IPS DF 6.9 (cell line): Measurements from ENCODE around the gene C15orf62.

Experiments
- DNase-seq: peaks from one replicate; pipeline ENCODE4 v3.0.0-alpha.2; 2013; ENCODE audit warnings: low read depth, low spot score
- H3K27ac ChIP-seq: one replicate; pipeline ENCODE4 v1.5.1; 2013; ENCODE audit warnings: low read length, control low read depth
- H3K27me3 ChIP-seq: 2 replicates; pipeline ENCODE4 v1.6.1; 2013; ENCODE audit warnings: mild to moderate bottlenecking, low read length; ENCODE audit not compliant: control insufficient read depth, insufficient read depth
- H3K36me3 ChIP-seq: 2 replicates; pipeline ENCODE4 v1.6.1; 2013; ENCODE audit warnings: low read length; ENCODE audit not compliant: control insufficient read depth, insufficient read depth
- H3K4me1 ChIP-seq: 2 replicates; pipeline ENCODE4 v1.6.1; 2013; ENCODE audit warnings: low read length; ENCODE audit not compliant: control insufficient read depth, insufficient read depth
- H3K4me3 ChIP-seq: 2 replicates; pipeline ENCODE4 v1.5.1; 2013; ENCODE audit warnings: mild to moderate bottlenecking, low read length
- H3K9me3 ChIP-seq: 2 replicates; pipeline ENCODE4 v1.6.1; 2013; ENCODE audit warnings: low read length, inconsistent platforms; ENCODE audit not compliant: control insufficient read depth, insufficient read depth
- WGBS: extraction: QIAGEN DNeasy Blood & Tissue Kit; methylation state at CpG from one replicate; pipeline ENCODE4 v1.1.7; 2013; ENCODE audit warnings: mixed read lengths, missing lambda C conversion rate; ENCODE audit not compliant: insufficient read length, insufficient coverage; 5-methylcytosine and 5-hydroxymethylcytosine counted together

C15orf62 gene

GRCh38 chr15:40808861-40809450 lies 39.2 kb downstream of the C15orf62 start:
- no peak for DNase-seq
- Histone ChIP-seq H3K36me3 (no peaks in the 10 kb centered on the region), H3K27me3 (no peaks in the 10 kb centered on the region), H3K4me1 (no peaks in the 10 kb centered on the region), H3K27ac (no peak overlapping the region), H3K9me3 (no peaks in the 10 kb centered on the region), H3K4me3 (no peak overlapping the region)
- no CpG with 5 or more reads among the region's 8 CpGs for WGBS

- no peak overlapping the region for H3K4me3 ChIP-seq
- no peaks in the 10 kb centered on the region for H3K36me3 ChIP-seq
- DNase-seq, result no peak
- H3K27me3 ChIP-seq, result no peaks in the 10 kb centered on the region
- no peak overlapping the region for H3K27ac ChIP-seq
- no CpG with 5 or more reads among the region's 12 CpGs for WGBS
- H3K9me3 ChIP-seq, result no peaks in the 10 kb centered on the region
- H3K4me1 ChIP-seq, result no peaks in the 10 kb centered on the region
Measured at GRCh38 chr15:40812721-40813425, 43.1 kb downstream of the C15orf62 start.

DNA sequence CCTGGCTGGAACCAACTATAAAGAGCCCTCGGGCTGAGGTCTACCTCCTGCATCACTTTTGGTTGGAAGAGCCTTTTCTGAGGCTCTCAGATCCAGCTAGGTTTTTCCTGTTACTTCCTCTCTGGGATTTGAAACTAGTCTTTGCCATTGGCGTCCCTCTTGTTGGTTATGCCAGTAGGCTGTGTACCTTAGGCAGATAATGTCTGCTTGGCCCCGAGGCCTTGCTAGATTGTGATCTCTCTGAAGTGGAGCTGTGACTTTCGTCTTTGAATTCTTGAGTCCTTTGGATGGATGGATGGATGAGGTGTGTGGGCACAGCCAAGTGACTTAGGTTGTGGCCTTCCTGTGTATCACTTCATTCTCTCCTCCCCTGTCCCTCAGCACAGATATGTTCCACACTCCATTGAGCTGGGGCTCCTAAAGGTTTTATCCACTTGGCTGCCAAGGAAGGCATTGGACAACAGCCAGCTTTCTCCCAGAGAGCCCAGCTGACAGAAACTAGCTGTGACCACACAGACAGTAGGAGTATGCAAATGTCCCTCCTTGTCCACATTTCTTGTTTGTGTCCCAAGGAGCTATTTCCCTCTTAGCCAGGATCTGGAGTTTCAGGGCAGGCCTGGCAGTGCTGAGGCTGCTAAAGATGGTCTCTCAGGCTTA lies 45.4 kb downstream of the C15orf62 start:
- H3K4me3 ChIP-seq, result no peak overlapping the region
- H3K36me3 ChIP-seq, result no peaks in the 10 kb centered on the region
- H3K9me3 ChIP-seq, result no peaks in the 10 kb centered on the region
- no peak for DNase-seq
- H3K4me1 ChIP-seq, result no peaks in the 10 kb centered on the region
- H3K27me3 ChIP-seq, result no peaks in the 10 kb centered on the region
- no peak overlapping the region for H3K27ac ChIP-seq
- no CpG with 5 or more reads among the region's 4 CpGs for whole genome bisulfite sequencing

DNA sequence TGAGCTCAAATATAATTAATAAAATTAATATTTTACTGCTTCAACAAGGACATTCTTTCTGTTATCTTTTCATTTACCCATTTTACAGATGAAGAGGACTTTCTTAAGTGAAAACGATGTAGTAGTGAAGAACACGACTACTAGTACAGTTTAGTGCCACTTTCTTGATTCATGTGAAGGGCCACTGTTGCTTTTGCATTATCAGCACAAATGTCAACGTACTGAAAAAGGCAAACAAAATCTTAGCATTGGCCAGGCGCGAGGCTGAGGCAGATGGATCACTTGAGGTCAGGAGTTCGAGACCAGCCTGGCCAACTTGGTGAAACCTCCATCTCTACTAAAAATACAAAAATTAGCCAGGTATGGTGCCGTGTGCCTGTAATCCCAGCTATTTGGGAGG lies 49.3 kb downstream of the C15orf62 start:
- no peaks in the 10 kb centered on the region for H3K36me3 ChIP-seq
- H3K9me3 ChIP-seq, result no peaks in the 10 kb centered on the region
- no peaks in the 10 kb centered on the region for H3K27me3 ChIP-seq
- H3K4me3 ChIP-seq, result no peak overlapping the region
- no peak for DNase-seq
- no peaks in the 10 kb centered on the region for H3K4me1 ChIP-seq
- WGBS, result no CpG with 5 or more reads among the region's 7 CpGs
- no peak overlapping the region for H3K27ac ChIP-seq

- Histone ChIP-seq H3K27ac (no peak overlapping the region), H3K27me3 (no peaks in the 10 kb centered on the region), H3K4me1 (no peaks in the 10 kb centered on the region), H3K9me3 (no peaks in the 10 kb centered on the region), H3K4me3 (no peak overlapping the region), H3K36me3 (no peaks in the 10 kb centered on the region)
- DNase-seq, result no peak
- WGBS, result no CpG with 5 or more reads among the region's 2 CpGs
Measured at GRCh38 chr15:40821195-40821594, 51.4 kb downstream of the C15orf62 start.
